Kidney epithelial cell (primary cell): ENCODE data around the gene EFNA4. TPM values are rescaled to one million over a fixed set of nuclear protein-coding genes. Genes with fewer than 3 reads are reported as not detected.

Experiments
- DNase-seq: peaks from one replicate; pipeline ENCODE4 v3.0.0-alpha.2; 2010; ENCODE audit warnings: low read depth
- H3K27me3 ChIP-seq: 2 replicates; pipeline ENCODE4 v1.6.0; 2011; ENCODE audit warnings: low read length; ENCODE audit not compliant: control insufficient read depth, insufficient read depth
- H3K36me3 ChIP-seq: 2 replicates; pipeline ENCODE4 v1.5.1; 2011; ENCODE audit warnings: low read length; ENCODE audit not compliant: control insufficient read depth, insufficient read depth
- H3K4me3 ChIP-seq: 2 replicates; pipeline ENCODE4 v1.5.1; 2011; ENCODE audit warnings: low read depth, mild to moderate bottlenecking, control low read depth, low read length
- total RNA-seq: library from RNA; depleted of rRNA; stranded (reverse); fragments of >200 nt; gene quantifications from 2 replicates; pipeline ENCODE4 v1.2.3, GENCODE V29; 2015
- TF ChIP-seq, protein P1 (sequence below): IDR thresholded peaks from 2 replicates; pipeline ENCODE4 v1.5.1; 2011; ENCODE audit warnings: mild to moderate bottlenecking, moderate library complexity, low read length, control low read depth, inconsistent platforms; ENCODE audit not compliant: insufficient read depth, poor library complexity, severe bottlenecking

EFNA4 gene
- total RNA-seq, 1 donor from 2014 or later: 16.8 TPM

DNA sequence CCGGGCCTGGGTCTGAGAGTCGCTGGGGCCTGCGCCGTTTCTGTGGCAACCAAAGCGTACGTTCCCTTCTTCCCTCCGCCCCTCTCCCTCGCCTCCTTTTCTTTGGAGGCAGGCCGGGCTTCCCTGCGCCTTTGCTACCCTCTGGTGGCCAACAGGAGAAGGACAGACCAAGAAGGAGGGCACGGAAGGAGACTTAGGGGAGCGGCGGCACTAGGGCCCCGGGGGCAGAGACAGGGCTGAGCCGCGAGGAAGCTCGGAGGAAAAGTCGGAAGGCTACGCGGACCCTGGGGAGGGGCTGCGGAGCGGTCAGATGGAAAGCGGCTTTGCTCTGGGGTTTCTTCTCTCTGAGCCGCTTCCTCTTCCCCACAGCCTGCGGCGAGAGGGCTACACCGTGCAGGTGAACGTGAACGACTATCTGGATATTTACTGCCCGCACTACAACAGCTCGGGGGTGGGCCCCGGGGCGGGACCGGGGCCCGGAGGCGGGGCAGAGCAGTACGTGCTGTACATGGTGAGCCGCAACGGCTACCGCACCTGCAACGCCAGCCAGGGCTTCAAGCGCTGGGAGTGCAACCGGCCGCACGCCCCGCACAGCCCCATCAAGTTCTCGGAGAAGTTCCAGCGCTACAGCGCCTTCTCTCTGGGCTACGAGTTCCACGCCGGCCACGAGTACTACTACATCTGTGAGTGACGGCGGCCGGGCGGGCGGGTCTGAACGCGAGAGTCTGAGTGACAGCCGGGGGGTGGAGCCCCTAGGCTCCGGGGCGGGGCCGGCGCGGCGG, 21.4 kb downstream of the EFNA4 start:
- Histone ChIP-seq H3K36me3 (no peaks in the 10 kb centered on the region), H3K4me3 (peak overlapping the region; percentile 44), H3K27me3 (peaks cover 43% of the 10 kb centered on the region)
- TF ChIP-seq, protein P1, sequence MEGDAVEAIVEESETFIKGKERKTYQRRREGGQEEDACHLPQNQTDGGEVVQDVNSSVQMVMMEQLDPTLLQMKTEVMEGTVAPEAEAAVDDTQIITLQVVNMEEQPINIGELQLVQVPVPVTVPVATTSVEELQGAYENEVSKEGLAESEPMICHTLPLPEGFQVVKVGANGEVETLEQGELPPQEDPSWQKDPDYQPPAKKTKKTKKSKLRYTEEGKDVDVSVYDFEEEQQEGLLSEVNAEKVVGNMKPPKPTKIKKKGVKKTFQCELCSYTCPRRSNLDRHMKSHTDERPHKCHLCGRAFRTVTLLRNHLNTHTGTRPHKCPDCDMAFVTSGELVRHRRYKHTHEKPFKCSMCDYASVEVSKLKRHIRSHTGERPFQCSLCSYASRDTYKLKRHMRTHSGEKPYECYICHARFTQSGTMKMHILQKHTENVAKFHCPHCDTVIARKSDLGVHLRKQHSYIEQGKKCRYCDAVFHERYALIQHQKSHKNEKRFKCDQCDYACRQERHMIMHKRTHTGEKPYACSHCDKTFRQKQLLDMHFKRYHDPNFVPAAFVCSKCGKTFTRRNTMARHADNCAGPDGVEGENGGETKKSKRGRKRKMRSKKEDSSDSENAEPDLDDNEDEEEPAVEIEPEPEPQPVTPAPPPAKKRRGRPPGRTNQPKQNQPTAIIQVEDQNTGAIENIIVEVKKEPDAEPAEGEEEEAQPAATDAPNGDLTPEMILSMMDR: peak; percentile 93
- peak; percentile 69 for DNase-seq

DNA sequence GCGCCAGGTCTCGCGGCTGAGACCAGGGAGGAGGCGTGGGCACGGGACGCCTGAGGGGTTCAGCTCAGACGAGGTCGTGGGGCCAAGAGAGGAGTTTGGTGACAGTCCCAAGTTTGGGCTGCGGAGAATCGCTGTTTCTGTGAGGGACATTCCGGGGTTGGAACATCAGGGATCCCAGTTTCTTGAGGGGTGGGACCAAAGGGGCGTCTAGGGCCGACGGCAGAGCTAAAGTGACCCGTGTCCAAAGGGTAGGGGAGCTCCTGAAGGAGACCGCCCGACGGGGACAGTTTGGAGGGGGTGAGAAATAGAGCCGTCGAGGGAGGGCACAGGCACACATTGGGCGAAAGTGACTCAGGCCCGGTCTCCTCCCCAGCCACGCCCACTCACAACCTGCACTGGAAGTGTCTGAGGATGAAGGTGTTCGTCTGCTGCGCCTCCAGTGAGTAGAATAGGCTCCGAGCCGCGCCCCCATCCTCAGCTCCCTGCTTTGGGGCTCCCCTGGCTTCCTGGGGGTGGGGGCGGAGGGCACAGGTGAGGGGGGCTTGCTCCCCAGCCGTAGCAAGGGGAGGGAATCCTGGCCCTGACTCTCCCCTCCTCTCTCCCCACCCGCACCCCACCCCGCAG, 22.1 kb downstream of the EFNA4 start:
- H3K27me3 ChIP-seq: peaks cover 36% of the 10 kb centered on the region
- DNase-seq: no peak
- peak overlapping the region; percentile 44 for H3K4me3 ChIP-seq
- H3K36me3 ChIP-seq: no peaks in the 10 kb centered on the region
- TF ChIP-seq, protein P1: no peak

GRCh38 chr1:155086128-155086741, 22.7 kb downstream of the EFNA4 start:
- Histone ChIP-seq H3K27me3 (peaks cover 32% of the 10 kb centered on the region), H3K4me3 (no peak overlapping the region), H3K36me3 (no peaks in the 10 kb centered on the region)
- TF ChIP-seq, protein P1: peak; percentile 98
- no peak for DNase-seq

DNA sequence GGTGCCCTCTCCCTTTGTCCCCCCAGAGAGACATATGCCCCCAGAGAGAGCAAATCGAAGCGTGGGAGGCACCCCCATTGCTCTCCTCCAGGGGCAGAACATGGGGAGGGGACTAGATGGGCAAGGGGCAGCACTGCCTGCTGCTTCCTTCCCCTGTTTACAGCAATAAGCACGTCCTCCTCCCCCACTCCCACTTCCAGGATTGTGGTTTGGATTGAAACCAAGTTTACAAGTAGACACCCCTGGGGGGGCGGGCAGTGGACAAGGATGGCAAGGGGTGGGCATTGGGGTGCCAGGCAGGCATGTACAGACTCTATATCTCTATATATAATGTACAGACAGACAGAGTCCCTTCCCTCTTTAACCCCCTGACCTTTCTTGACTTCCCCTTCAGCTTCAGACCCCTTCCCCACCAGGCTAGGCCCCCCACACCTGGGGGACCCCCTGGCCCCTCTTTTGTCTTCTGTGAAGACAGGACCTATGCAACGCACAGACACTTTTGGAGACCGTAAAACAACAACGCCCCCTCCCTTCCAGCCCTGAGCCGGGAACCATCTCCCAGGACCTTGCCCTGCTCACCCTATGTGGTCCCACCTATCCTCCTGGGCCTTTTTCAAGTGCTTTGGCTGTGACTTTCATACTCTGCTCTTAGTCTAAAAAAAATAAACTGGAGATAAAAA, 23.5 kb downstream of the EFNA4 start:
- Histone ChIP-seq H3K36me3 (no peaks in the 10 kb centered on the region), H3K4me3 (no peak overlapping the region), H3K27me3 (peaks cover 24% of the 10 kb centered on the region)
- DNase-seq: no peak
- TF ChIP-seq, protein P1: no peak

DNA sequence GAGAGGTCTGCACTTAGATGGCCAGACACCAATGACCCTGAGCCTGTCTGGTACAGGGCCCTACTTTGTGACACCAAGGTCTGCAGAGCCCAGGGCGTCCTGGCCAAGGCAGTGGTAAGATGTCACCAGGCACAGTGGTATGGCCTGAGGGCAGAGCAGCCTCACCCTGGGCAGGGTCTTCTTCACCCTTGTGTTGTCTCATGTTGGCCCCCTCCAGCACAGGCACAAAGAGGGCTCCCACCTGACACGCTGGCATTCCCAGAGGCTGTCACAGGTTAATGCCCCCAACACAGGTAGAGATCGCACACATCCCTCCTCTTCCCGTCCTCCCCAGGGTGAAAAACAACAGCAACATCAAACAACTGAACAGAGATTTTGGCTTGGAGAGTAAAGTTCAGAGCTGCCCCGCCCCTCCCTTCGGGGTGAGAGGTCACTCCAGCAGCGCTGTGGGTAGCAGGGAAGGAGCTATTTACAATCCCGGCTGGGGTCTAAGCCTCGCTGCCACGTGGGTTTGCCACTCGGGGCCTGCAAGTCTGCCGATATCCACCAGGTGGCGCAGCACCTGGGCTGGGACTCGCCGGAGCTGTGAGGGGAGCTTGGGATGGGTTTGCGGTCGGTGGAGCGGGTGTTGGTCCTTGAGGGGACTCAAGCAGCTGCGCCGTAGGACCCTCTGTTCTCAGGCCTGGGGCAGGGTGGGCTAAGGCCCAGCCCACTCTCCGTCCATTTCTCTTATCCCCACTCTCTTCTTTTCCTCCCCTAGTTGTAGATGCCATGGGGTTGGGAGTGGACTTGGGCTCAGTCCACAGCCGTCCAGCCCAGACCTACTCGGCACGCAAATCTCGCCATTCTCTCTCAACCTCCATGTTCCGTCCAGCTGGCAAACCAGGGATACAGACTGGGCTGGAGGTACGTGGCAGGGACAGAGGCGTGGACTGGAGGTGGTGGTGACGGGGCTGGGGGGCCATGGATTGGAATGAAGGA, 27.8 kb downstream of the EFNA4 start:
- peaks cover 7% of the 10 kb centered on the region for H3K27me3 ChIP-seq
- H3K4me3 ChIP-seq: no peak overlapping the region
- no peaks in the 10 kb centered on the region for H3K36me3 ChIP-seq
- DNase-seq: peak; percentile 16
- TF ChIP-seq, protein P1: peak; percentile 95
